Kidney (tissue), 14 donors: Measurements from ENCODE around the gene SLC25A40. TPM values are rescaled to one million over a fixed set of nuclear protein-coding genes. Genes with fewer than 3 reads are reported as not detected.
"Not testable (repeated sequence)": the region's sequence is repeated elsewhere in the genome, so short reads cannot be mapped to it uniquely, and the experiment has no call there.

Experiments used
- DNase-seq, 5 donors: peaks; one replicate each; pipeline ENCODE4 v3.0.0-alpha.2; 2013 to 2020
- FAIRE-seq: peaks from 2 replicates; lab custom pipeline; 2012; peaks lifted over from hg19 to GRCh38; lab: Jason Lieb, UNC
- H3K27ac ChIP-seq, 2 donors: one replicate each; pipeline ENCODE4 v1.7.0; 2013; ENCODE audit warnings: low read depth in 2 of 2, low read length in 2 of 2, inconsistent platforms in 1 of 2
- H3K27me3 ChIP-seq: one replicate; pipeline ENCODE4 v1.7.1; 2013; ENCODE audit warnings: low read length, inconsistent platforms; ENCODE audit not compliant: control insufficient read depth, insufficient read depth
- H3K36me3 ChIP-seq, 3 donors: one replicate each; pipeline versions ENCODE4 v1.7.0 to v1.7.1; 2013; ENCODE audit warnings: low read length in 3 of 3, control low read depth in 1 of 3, inconsistent platforms in 1 of 3; ENCODE audit not compliant: insufficient read depth in 3 of 3, control insufficient read depth in 2 of 3
- H3K4me1 ChIP-seq, 3 donors: one replicate each; pipeline versions ENCODE4 v1.7.0 to v1.7.1; 2013; ENCODE audit warnings: low read length in 3 of 3, inconsistent platforms in 1 of 3, low read depth in 1 of 3; ENCODE audit not compliant: control insufficient read depth in 2 of 3, insufficient read depth in 2 of 3
- H3K4me3 ChIP-seq, 3 donors: one replicate each; pipeline versions ENCODE4 v1.7.0 to v1.8.1; 2013; ENCODE audit warnings: low read length in 3 of 3, control low read depth in 1 of 3, inconsistent platforms in 1 of 3
- H3K9ac ChIP-seq, 3 donors: one replicate each; pipeline versions ENCODE4 v1.7.0 to v1.7.1; 2013; ENCODE audit warnings: low read length in 3 of 3, control low read depth in 1 of 3, inconsistent platforms in 1 of 3
- H3K9me3 ChIP-seq, 3 donors: one replicate each; pipeline versions ENCODE4 v1.7.0 to v1.7.1; 2013; ENCODE audit warnings: low read length in 3 of 3, control low read depth in 1 of 3, inconsistent platforms in 1 of 3; ENCODE audit not compliant: control insufficient read depth in 2 of 3, insufficient read depth in 1 of 3
- CTCF ChIP-seq: IDR thresholded peaks from 3 replicates; pipeline ENCODE4 v1.5.1; 2012; ENCODE audit warnings: mild to moderate bottlenecking, moderate library complexity, borderline replicate concordance; ENCODE audit not compliant: insufficient read depth; ENCODE audit errors: extremely low read depth
- intact Hi-C: fragments of 100-400 bp; cut with DNase I; formaldehyde crosslinking; loops from one replicate; pipeline ENCODE4 v1.11.1; 2022
- polyA plus RNA-seq: library from polyadenylated mRNA; stranded (reverse); fragments of 350-450 nt; fragmentation: Illumina TruSeq; extraction: RNeasy Lipid Tissue Mini Kit (QIAGEN cat#74804); gene quantifications from one replicate; pipeline ENCODE4 v1.2.3, GENCODE V29; 2014; ENCODE audit warnings: low read depth, low replicate concordance; ENCODE audit not compliant: insufficient read depth
- total RNA-seq: library from RNA; stranded (reverse); fragmentation: NEBNext Ultra II Directional; extraction: Animal tissue kit (Norgen Biotek cat#: 25700); gene quantifications from one replicate; pipeline ENCODE4 v1.2.1, GENCODE V29; 2021
- donor health status: control.
- donor health status: control.
- donor health status: control.
- donor health status: control.
- donor health status: control.
- donor health status: DM: yes; HTN: yes; CAD: no.
- donor health status: Normal renal cell carcinoma (clear cell type).

The SLC25A40 gene
- total and polyA plus RNA-seq, 2 donors from 2014 or later: 11.2 to 25.4 TPM

GRCh38 chr7:87919875-87920274, 43.7 kb upstream of the SLC25A40 start:
- FAIRE-seq (no peak), DNase-seq (no peak)
- intact Hi-C loops: no loop called here
- Histone ChIP-seq H3K27ac (no peak overlapping the region), H3K27me3 (no peaks in the 10 kb centered on the region), H3K4me1 (no peaks in the 10 kb centered on the region), H3K36me3 (no peaks in the 10 kb centered on the region), H3K9ac (no peak overlapping the region), H3K9me3 (no peaks in the 10 kb centered on the region), H3K4me3 (no peak overlapping the region)
- no peak for TF ChIP-seq CTCF

- no peak for FAIRE-seq
- Histone ChIP-seq H3K27ac (no peak overlapping the region), H3K27me3 (no peaks in the 10 kb centered on the region), H3K36me3 (no peaks in the 10 kb centered on the region), H3K9me3 (no peaks in the 10 kb centered on the region), H3K4me3 (no peak overlapping the region), H3K4me1 (no peaks in the 10 kb centered on the region), H3K9ac (no peak overlapping the region)
- DNase-seq: no peak
- TF ChIP-seq CTCF: no peak
- intact Hi-C loops: no loop called here
Observed at GRCh38 chr7:87918740-87919139, 42.6 kb upstream of the SLC25A40 start.

- no peak for TF ChIP-seq CTCF
- FAIRE-seq: no peak
- H3K4me1 ChIP-seq: no peaks in the 10 kb centered on the region
- intact Hi-C loops: no loop called here
- H3K27me3 ChIP-seq: no peaks in the 10 kb centered on the region
- H3K9ac ChIP-seq: no peak overlapping the region
- no peak overlapping the region for H3K4me3 ChIP-seq
- H3K27ac ChIP-seq: no peak overlapping the region
- H3K9me3 ChIP-seq: no peaks in the 10 kb centered on the region
- H3K36me3 ChIP-seq: no peaks in the 10 kb centered on the region
- no peak for DNase-seq
Observed at GRCh38 chr7:87912121-87912520, 36.0 kb upstream of the SLC25A40 start.

GRCh38 chr7:87908814-87909213, 32.7 kb upstream of the SLC25A40 start:
- H3K27ac ChIP-seq, H3K9me3 ChIP-seq, H3K9ac ChIP-seq, H3K36me3 ChIP-seq, H3K4me3 ChIP-seq, FAIRE-seq, DNase-seq, H3K27me3 ChIP-seq, intact Hi-C loops, H3K4me1 ChIP-seq: not testable (repeated sequence)

GRCh38 chr7:87907136-87907906, 31.2 kb upstream of the SLC25A40 start:
- intact Hi-C loops, FAIRE-seq, H3K9me3 ChIP-seq, H3K4me3 ChIP-seq, H3K36me3 ChIP-seq, H3K27ac ChIP-seq, DNase-seq, H3K4me1 ChIP-seq, H3K27me3 ChIP-seq, H3K9ac ChIP-seq: not testable (repeated sequence)
